DMS114 treated with DMSO at 0.1 percent for 48 hours (cell line): ENCODE results near the gene RTEL1.

Experiments used
- DNase-seq: peaks from one replicate; lab custom pipeline; 2025; ENCODE audit not compliant: unreplicated experiment; lab: John Stamatoyannopoulos, UW

Gene RTEL1

DNA sequence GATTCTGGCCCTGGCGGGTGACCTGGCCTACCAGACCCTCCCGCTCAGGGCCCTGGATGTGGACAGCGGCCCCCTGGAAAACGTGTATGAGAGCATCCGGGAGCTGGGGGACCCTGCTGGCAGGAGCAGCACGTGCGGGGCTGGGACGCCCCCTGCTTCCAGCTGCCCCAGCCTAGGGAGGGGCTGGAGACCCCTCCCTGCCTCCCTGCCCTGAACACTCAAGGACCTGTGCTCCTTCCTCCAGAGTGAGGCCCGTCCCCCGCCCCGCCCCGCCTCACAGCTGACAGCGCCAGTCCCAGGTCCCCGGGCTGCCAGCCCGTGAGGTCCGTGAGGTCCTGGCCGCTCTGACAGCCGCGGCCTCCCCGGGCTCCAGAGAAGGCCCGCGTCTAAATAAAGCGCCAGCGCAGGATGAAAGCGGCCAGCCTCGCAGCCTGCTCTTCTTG lies 80.6 kb downstream of the RTEL1 start:
- DNase-seq, result no peak

DNA sequence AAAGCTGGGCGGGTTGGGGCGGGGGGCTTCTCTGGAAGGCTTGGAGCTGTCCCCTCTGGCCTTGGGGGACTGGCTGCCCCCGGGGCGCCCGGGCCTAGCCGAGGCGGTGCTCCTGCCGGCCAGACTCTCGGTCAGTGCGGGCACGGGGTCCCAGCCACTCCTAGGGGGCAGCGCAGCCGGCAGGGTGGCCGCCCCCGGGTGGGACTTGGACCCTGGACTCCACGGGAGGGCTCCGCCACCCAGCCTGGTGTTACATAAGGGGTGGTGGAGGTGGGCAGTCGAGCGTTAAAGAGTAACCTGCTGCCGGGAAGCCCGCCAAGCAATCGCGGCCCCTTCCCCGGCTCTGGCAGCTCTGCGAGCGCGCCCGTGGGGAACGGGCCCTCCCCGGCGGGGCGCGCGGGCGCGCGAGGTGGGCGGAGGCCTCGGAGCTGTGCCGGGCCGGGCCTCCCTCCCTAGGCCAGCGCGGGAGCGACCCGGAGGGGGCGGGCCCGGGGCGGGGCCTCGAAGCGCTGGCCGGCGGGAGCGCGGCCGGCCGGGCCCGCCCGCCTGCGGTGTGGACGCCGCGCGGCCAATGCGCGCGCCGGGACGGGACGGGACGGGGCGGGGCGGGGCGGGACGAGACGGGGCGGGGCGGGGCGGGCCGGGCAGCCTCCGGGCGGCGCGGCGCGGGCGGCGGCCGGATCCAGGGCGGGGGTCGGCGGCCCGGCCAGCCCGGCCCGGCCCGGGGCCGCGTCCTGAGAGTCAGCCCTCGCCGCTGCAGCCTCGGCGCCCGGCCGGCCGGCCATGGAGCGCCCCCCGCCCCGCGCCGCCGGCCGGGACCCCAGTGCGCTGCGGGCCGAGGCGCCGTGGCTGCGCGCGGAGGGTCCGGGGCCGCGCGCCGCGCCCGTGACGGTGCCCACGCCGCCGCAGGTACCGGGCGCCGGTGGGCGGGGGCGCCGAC lies 81.3 kb downstream of the RTEL1 start, which contains the start of gene SLC2A4RG:
SLC2A4RG (plus strand) TSS at position 647 of the 940 bp plus-strand sequence; CDS start at position 784, 137 bp downstream.
- DNase-seq, result no peak

DNA sequence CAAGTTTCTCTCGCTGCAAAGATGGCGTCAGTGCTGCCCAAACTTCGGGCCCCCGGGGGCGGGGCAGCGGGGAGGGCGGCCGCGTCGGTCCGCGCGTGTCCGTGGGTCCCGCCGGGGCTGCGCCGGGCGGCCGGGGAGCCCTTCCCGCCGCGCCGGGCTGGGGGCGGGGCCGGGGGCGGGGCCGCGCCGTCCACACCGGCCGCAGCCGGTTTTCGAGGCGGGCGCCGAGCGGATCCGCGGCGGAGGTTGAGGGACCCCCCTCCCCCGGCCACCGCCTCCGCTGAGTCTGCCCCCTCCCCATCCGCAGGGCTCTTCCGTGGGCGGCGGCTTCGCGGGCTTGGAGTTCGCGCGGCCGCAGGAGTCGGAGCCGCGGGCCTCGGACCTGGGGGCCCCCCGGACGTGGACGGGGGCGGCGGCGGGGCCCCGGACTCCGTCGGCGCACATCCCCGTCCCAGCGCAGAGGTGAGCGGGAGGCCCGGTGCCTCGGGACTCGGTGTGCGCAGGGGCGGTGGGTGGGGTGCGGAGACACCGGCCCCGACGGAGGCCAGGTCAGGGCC lies 82.0 kb downstream of the RTEL1 start:
- no peak for DNase-seq

DNA sequence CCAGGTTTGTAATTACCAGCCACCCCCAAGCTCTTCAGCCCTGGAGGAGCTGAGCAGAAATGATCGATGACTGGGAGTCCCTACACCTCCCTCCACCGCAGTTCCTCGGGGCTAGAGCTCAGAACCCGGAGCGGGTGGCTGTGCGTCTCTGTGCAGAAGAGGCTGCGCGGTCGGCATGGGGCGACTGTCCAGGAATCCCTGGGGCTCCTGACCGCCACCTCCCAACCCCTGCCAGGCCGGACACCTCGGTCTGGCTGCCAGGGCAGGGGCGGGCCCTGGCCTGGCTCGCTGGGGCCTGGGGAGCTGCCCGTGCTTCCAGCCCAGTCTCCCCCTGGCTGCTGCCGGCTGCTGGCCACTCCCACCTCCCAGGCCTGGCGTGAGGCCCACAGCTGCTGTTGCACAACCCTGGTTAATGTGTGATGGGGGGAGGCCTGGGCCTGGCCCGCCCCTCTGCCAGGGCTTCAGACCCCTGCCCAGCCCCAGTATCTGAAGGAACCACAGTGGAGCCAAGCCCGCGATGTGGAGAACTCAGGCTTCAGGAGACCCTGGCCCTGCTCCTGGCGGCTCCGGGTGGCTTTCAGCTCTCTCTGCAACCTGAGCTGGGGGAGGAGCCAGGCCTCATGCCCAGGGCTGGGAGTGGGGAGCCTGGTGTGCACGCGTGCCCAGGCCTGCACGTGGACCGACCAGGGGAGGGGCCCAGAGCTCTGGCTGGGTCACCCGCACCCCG lies 82.7 kb downstream of the RTEL1 start:
- DNase-seq, result peak; percentile 13

DNA sequence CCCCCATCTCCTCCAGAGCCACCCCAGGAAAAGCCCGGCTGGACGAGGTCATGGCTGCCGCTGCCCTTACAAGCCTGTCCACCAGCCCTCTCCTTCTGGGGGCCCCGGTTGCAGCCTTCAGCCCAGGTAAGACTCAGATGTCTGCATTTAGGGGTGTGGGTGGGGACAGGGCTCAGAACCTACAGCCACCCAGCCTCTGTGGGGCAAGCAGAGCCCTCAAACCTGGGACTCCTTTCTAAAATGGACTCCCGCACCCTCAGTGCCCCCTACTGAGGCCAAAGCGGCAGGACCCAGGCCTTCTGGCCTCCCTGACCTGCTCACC lies 83.2 kb downstream of the RTEL1 start:
- DNase-seq, result no peak

DNA sequence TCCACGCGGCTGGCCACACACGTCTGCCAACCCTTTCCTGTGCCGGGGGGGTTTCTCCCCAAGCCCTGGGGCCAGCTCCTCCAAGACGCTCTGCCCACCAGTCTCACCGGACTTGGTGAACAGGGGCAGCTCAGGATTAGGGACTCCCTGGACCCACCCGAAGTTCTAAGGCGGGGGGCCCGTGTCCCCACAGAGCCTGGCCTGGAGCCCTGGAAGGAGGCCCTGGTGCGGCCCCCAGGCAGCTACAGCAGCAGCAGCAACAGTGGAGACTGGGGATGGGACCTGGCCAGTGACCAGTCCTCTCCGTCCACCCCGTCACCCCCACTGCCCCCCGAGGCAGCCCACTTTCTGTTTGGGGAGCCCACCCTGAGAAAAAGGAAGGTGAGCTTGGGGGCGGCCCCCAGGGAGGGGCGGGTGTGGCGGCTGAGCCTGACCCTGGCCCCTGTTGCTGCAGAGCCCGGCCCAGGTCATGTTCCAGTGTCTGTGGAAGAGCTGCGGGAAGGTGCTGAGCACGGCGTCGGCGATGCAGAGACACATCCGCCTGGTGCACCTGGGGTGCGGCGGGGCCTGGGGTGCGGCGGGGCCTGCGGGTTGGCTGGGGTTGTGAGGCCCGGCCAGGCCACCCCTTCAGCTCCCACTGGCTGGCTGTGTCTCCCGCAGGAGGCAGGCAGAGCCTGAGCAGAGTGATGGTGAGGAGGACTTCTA lies 83.7 kb downstream of the RTEL1 start:
- no peak for DNase-seq

DNA sequence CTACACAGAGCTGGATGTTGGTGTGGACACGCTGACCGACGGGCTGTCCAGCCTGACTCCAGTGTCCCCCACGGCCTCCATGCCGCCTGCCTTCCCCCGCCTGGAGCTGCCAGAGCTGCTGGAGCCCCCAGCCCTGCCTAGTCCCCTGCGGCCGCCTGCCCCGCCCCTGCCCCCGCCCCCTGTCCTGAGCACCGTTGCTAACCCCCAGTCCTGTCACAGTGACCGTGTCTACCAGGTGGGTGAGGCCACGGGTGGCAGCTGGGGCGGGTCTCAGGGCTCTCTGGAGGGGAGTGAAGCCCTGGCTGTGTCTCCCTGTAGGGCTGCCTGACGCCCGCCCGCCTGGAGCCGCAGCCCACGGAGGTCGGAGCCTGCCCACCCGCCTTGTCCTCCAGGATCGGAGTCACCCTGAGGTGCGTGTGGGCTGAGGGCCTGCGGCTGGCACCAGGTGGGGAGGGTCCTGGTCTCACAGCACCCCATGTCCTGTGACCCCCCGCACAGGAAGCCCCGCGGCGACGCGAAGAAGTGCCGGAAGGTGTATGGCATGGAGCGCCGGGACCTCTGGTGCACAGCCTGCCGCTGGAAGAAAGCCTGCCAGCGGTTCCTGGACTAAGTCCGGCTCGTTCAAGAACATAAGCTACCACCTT lies 84.4 kb downstream of the RTEL1 start:
- no peak for DNase-seq

DNA sequence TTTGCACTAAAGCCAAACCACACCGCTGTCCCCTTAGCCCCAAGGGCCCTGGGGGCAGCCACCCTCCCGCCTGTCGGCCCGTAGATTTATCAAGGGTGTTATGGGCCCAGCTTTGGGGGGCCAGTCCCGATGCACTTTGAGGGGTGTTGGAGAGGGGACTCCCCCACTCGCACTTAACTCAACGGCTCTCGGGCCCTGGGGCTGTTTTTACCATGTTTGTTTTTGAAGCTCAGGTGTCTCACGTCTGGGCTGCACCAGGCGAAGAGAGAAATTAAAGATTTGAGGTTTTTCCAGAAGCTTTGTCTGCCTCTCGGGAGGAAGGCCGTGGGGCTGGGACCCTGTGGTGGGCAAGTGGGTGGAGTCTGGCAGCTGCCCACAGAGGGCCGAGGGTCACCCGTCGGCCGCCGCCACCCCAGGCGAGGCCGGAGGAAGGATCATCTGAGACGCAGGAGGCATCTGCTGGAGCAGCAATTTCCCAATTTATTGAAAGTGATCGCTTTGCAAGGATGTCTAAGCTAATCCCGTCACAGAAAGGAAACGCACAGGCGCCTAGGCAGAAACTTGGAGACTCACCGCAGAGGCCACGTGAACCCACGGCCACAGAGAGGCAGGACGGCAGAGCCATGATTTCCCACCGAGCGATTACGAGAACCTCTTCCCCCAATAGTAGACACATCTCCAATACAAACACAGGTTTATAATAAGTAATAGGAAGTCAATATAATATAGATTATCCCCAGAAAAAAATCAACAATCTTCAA lies 85.3 kb downstream of the RTEL1 start:
- no peak for DNase-seq

DNA sequence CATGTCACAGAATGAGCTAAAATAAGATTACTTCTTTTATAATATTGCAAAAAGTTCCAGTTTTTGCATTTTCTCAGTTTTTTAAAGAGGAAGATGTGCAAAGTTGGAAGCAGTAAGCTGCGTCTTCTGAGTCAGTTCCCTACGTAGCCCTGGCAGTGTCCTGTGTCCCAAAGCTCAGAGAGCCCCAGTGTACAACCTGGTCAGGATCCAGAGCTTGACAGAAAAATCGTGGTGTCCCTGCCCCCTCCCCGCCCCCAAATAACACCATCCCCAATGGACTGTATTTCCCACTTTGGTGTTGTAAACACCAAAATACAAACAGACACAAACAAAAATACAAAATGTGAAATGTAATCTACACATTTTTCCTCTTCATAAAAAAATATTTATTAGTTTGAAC lies 86.0 kb downstream of the RTEL1 start:
- DNase-seq, result no peak

DNA sequence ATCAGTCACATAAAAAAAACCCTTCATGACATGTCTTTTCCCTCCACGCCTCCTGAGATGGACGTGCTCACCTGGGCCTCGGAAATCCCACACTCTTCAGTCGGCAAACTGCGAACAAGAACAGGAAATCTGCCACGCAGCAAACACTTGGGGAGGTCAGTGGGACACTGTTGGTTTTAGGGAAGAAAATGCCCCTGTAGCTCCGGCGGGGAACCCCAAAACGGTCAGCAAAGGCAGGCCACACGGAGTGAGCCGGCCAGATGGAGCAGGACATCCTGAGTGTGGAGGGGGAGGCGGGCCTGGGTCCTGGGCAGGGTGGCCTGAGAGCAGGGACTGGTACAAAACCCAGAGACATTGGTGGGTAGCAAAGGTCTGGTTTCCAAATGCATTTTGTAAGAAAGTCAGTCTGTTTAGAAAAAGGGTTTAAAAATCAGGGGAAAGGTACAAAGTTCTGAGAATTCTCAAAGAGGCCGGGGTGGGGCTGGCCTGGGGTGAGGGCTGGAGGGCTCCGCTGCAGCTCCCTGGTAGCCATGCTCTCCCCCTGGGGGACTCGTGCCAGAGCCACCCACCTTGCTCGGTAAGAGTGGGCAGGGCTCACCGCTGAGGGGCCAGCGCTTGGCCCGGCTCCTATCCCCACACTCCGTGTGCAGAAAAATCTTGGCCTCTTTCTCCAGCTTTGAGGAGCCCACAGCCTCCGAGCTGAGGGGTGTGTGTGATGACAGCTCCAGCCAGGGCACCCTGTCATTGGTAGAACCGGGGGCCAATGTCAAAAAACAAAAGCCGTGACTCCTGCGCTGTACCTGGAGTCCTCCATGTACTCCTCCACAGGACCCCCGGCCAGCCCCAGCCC lies 86.7 kb downstream of the RTEL1 start:
- no peak for DNase-seq

DNA sequence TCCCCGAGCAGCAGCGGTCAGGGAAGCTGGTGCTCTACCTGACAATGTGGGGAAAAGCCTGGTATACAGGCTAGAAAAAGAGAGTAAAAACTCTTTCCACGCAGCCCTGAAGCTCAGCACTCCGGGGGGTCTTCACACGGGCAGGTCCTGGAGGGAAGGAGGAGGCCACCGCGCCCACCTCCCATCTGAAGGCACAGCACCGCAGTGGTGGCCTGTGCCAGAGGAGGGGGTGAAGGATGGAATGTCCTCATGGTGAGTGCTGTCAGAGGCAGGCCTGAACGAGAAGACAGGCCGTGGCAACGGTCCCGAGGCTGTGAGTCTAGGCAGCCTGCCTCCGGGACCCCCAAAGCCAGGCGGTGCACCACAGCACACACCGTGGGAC lies 87.3 kb downstream of the RTEL1 start:
- no peak for DNase-seq
